ENCODE data around the gene PVALEF.

The PVALEF gene

DNA sequence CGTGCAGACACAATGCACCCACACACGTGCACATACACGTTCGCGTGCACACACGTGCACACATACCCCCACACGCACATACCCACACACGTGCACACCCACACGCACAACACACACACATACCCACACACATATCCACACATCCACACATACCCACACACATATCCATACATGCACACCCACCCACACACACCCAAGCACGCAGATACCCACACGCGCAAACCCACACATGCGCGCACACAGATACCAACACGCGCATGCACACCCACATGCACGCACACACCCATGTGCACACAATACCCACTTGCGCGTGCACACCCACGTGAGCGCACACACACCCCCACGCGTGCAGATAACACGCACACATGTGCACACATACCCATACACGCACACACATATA is 26.8 kb upstream of the PVALEF start:
- no peak overlapping the region for H3K4me3 ChIP-seq (ENCODE audit: low read depth, low read length)
- in situ Hi-C loops (cut with HindIII; ENCODE audit: low sequenced_read_pairs) = no loop called here
- DNase-seq (ENCODE audit: low read depth) = no peak
- TF ChIP-seq, protein P1, sequence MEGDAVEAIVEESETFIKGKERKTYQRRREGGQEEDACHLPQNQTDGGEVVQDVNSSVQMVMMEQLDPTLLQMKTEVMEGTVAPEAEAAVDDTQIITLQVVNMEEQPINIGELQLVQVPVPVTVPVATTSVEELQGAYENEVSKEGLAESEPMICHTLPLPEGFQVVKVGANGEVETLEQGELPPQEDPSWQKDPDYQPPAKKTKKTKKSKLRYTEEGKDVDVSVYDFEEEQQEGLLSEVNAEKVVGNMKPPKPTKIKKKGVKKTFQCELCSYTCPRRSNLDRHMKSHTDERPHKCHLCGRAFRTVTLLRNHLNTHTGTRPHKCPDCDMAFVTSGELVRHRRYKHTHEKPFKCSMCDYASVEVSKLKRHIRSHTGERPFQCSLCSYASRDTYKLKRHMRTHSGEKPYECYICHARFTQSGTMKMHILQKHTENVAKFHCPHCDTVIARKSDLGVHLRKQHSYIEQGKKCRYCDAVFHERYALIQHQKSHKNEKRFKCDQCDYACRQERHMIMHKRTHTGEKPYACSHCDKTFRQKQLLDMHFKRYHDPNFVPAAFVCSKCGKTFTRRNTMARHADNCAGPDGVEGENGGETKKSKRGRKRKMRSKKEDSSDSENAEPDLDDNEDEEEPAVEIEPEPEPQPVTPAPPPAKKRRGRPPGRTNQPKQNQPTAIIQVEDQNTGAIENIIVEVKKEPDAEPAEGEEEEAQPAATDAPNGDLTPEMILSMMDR (IDR thresholded peaks at IDR 0.05; ENCODE audit: low read depth, low read length, missing control alignments) = no peak

DNA sequence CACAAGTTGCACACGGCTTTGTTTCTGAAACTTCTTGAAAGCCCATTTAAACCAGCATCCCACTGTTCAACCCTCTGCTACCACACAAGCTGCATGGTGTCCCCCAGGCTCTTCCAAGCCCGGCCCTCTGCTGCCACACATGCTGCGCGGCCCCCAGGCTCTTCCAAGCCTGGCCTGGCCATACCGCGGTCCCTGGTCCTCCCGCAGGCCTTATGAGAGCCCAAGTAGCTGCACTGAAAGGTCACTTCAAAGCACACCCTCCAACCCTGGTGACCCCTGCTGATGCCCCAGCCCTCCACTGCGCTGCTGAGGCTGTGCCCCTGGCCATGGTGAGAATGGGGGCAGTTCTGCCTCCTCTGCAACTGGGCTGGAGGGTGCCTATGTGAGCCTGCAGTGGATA is 25.9 kb upstream of the PVALEF start:
- in situ Hi-C loops (cut with HindIII; ENCODE audit: low sequenced_read_pairs) = no loop called here
- H3K4me3 ChIP-seq (ENCODE audit: low read depth, low read length) = no peak overlapping the region
- TF ChIP-seq, protein P1 (IDR thresholded peaks at IDR 0.05; ENCODE audit: low read depth, low read length, missing control alignments) = no peak
- no peak for DNase-seq (ENCODE audit: low read depth)

DNA sequence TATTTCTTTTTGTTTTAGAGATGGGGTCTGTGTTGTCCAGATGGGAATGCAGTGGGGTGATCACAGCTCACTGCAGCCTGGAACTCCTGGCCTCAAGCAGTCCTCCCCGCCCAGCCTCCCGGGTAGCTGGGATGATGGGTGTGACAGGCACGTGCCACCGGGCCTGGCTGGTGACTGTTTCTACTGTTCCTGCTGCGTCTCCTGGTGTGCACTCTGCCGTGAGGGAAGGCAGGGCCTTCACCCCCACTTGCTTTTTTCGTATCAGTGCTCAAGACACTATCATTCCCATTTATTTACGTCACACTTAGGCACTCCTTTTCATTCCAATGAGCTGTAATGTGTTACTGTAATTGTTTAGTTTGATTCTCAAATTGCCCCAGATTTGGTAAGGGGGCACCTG is 25.3 kb upstream of the PVALEF start:
- TF ChIP-seq, protein P1 (IDR thresholded peaks at IDR 0.05; ENCODE audit: low read depth, low read length, missing control alignments) = no peak
- no peak for DNase-seq (ENCODE audit: low read depth)
- H3K4me3 ChIP-seq (ENCODE audit: low read depth, low read length) = no peak overlapping the region
- in situ Hi-C loops (cut with HindIII; ENCODE audit: low sequenced_read_pairs) = loop anchor here (5.0 kb wide), 1 partner anchor 47 kb away; no protein-coding TSS in a partner anchor

DNA sequence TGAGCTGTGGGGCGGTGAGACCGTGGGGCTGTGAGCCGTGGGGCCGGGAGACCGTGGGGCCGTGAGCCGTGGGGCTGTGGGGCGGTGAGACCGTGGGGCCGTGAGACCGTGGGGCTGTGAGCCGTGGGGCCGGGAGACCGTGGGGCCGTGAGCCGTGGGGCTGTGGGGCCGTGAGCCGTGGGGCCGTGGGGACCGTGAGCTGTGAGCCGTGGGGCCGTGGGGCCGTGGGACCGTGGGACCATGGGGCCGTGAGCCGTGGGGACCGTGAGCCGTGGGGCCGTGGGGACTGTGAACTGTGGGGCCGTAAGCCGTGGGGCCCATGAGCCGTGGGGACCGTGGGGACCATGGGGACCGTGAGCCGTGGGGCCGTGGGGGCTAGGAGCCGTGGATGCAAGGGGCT is 24.6 kb upstream of the PVALEF start:
- in situ Hi-C loops (cut with HindIII; ENCODE audit: low sequenced_read_pairs) = loop anchor here (5.0 kb wide), 1 partner anchor 47 kb away; no protein-coding TSS in a partner anchor
- TF ChIP-seq, protein P1 (IDR thresholded peaks at IDR 0.05; ENCODE audit: low read depth, low read length, missing control alignments) = no peak
- no peak for DNase-seq (ENCODE audit: low read depth)
- H3K4me3 ChIP-seq (ENCODE audit: low read depth, low read length) = no peak overlapping the region

DNA sequence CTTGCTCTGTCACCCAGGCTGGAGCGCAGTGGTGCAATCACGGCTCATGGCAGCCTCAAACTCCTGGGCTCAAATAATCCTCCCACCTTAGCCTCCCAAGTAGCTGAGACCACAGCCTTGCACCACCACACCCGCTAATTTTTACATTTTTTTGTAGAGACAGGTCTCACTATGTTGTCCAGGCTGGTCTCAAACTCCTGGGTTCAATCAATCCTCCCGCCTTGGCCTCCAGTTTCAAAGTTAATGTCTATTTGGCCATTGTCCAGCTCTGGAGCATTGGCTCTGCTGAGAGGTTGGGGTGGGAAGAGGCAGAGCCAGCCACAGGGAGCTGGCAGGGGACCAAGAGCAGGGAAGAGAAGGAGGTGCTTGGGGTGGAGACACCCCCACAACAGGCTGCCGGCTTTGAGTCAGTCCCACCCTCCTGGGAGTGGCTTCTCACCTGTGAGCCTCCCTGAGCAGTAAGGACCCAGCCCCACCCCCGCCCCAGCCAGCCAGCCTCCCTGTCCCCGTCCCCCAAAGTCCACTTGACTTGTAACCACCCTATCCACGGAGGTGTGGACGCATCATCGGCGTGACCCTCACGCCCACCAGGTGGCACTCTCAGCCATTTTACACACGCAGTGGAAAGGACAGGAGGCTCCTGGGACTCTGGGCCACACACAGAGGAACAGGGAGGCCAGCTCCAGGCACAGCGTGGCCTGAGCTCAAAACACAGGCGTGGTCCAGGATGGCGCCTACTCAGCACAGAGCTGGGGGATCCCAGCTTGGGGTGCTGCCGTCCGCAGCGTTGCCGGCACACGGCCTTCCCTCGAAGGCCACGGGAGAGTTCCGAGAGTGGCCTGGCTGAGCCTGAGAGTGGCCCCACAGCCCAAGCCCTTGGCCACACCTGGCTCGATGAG is 22.8 kb upstream of the PVALEF start:
- in situ Hi-C loops (cut with HindIII; ENCODE audit: low sequenced_read_pairs) = loop anchor here (5.0 kb wide), 1 partner anchor 45 kb away; no protein-coding TSS in a partner anchor
- DNase-seq (ENCODE audit: low read depth) = peak; percentile 33
- no peak overlapping the region for H3K4me3 ChIP-seq (ENCODE audit: low read depth, low read length)
- TF ChIP-seq, protein P1 (IDR thresholded peaks at IDR 0.05; ENCODE audit: low read depth, low read length, missing control alignments) = peak; percentile 69

DNA sequence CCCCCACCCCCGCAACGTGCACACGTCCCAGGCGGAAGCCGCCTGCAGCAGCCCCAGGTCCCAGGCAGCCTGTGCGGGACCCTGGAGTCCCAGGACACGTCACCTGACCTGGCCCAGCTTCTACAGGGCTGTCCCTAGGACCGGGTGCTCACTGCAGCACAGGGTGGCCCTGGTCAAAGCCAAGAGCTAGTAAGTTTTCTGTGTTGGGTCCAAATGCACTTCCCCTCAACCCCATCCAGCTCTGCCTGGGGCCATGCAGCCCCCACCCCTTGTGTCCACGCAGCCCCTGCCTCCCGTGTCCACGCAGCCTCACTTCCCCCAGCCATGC is 22.1 kb upstream of the PVALEF start:
- TF ChIP-seq, protein P1 (IDR thresholded peaks at IDR 0.05; ENCODE audit: low read depth, low read length, missing control alignments) = no peak
- no peak overlapping the region for H3K4me3 ChIP-seq (ENCODE audit: low read depth, low read length)
- in situ Hi-C loops (cut with HindIII; ENCODE audit: low sequenced_read_pairs) = loop anchor here (5.0 kb wide), 1 partner anchor 44 kb away; no protein-coding TSS in a partner anchor
- DNase-seq (ENCODE audit: low read depth) = no peak

All from astrocyte of the cerebellum (primary cell).